ENCODE measurements around the gene SPOCK3.
"Not testable (repeated sequence)": the region's sequence is repeated elsewhere in the genome, so short reads cannot be mapped to it uniquely, and the experiment has no call there.

SPOCK3 gene

DNA sequence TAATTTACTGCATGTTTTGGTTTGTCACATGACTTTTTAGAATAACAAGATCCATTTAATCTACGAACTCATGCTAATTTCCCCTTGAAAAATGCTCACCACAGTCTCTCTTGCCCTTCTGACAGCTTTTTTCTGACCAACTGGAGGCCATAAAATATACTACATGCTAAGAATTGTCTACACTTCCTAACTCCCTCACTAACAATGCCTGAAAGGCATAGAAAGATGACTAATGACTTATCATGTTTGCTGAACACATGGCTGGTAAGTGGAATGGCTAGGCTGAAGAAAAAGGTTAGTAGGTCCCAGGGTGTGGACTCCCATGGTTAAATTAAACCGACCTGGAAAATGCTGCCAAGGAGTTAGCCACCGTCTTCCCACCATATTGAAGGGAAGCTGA, 309.9 kb downstream of the SPOCK3 start:
- DNase-seq: no peak

DNA sequence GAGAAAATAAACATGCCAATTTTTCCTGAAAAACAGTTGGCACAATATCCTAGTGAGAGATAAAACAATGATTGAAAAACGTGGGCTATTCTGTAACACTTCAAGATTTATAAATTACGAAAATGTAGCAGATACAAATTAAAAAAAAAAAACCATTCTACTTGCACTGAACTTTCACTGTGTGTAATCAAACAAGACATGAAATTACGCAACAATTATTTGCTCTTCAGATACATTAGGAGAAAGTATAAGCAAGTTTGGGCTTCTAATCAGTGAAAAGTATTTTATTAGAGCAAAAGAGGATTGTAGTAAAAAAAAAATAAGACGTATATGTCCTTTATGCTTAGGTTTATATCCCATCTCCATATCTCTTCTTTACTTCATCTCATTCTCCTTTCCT, 320.4 kb downstream of the SPOCK3 start:
- DNase-seq: no peak

DNA sequence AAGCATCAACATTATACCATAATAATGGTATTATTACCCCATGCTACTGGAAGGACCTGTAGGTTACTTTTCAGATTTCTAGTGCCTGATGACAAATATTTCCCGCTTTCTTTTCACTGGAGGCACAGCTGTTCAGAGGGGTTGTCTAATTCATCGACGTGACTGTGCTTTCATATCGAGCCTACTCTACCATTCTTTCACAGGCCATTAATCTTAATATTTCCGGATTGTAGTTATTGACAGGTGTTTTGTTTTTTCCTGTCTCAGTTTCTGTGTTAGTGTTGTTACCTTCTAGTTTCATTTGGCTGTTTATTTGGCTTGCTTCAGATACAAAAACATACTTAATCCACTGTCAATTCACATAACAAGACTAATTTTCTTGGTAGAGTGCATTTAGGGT, 330.9 kb downstream of the SPOCK3 start:
- no peak for DNase-seq

DNA sequence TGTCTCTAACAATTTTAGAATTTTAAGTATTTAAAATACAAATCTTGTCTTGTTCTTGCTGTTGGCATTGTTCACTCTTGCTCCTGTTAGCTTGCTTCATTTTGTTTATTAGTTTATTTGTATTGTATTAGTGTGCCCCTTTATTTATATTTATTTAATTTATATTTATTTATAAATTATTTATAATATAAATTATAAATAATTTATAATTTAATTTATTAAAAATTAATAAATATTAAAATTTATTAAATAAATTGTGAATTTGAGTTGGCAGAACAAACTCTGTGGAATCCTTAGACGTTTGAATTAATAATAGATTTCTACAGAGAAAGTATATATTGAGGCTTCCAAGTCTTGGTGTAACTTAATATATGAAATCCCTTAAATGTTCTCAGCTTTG, 331.4 kb downstream of the SPOCK3 start:
- DNase-seq: no peak

DNA sequence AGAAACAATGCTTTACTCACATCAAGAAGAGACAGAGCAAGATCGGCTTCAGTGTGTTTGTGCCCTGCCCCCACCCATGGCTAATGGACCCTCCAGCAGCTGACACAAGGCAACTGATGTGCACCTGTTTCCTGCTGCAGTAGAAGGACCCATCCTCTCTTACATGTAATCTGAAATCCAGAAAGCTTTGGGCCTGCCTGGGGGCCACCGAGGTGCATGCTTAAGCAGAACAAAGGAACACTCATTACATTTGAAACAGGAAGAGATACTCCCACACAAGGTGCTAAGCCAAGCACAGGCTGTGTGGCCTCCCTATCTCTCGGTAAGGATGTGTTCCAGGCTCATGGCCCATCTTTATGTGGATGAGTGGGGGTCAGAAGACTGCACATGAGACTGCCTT, 338.0 kb downstream of the SPOCK3 start:
- no peak for DNase-seq

DNA sequence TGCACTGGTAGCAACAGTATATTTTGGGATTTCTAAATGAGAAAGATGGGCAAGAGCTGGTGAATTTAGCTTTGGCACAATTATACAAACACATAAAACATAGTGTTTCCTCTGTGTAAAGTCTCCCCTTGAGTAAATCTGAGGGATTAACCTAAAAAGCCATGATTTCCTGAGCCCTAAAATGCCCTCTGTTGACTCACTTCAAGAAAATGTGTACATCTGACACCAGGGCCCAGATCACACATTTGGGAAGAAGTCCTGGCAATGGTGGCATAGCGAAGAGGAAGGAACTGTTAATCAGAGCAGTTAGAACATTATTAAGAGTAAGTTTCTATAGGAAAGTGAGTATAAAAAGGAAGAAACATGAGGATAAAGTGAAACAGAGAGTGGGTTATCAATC, 338.5 kb downstream of the SPOCK3 start:
- no peak for DNase-seq

DNA sequence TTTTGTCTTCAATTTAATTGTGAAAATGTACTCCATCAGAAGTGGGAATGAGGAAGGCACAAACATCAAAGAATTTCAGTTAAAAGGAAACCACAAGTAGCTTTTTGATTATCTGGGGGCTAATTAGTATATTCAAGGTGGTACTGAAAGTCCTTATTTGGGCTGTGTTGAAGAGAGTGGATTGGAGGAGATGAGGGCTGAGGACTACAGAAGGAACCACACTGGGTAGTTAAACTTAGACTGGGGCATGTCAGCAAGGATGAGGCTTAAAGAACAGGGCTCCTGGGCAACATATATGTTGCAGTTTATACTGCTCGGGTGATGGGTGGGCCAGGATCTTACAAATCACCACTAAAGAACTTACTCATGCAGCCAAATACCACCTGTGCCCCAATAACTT, 346.8 kb downstream of the SPOCK3 start:
- no peak for DNase-seq

DNA sequence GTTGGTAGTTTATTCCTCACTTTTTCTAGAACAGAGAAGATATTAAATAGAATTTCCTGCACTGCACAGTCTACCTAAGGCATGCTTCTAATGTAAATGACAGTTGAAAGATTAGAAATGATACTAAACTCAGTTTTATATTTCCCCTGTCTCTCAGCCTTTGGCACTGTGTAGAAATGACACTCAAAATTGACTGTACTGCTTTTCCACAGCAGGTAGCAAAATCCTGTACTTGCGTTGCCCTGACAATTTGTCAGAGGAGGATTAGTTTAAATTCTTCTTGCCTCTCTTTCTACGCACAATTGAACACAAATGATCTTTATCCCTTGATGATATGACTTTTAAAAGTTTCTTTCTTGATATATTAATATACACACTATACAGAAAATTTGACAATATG, 347.6 kb downstream of the SPOCK3 start:
- DNase-seq: no peak

DNA sequence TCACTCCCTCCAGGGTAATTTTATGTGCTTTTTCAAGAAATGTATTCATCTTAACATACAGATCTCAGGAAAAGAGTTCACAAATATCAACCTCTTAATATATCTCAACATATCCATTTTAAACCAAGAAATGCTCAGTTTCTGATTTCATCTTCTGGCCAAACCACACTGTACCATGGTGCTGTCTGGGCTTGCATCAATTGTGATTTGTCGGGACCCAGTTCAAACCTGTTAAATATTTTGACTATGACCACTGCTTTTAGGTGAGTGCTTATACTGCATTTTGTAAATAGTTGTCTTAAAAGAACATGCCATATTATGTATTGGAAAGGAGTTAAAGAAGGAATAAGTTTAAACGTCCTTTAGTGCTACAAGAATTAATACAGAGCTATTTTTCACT, 352.1 kb downstream of the SPOCK3 start:
- DNase-seq: no peak

DNA sequence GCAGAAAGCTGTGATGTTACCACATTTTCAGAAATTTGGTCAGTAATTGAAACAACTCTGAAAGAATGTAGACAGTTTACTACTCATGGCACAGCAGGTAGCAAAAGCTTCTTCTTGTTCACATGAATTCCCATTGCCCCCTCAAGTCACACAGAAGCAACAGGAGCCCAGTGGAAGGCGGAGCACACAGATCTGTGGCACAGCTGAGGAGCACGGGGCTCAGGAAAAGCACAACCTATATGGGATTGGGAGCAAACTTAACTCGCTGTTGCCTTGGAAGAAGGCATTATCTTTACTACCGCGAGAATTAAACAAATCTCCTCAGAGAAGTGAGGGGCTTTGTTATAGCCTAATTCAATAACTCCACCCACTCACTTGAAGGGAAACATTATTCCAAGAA, 358.5 kb downstream of the SPOCK3 start:
- DNase-seq: no peak

DNA sequence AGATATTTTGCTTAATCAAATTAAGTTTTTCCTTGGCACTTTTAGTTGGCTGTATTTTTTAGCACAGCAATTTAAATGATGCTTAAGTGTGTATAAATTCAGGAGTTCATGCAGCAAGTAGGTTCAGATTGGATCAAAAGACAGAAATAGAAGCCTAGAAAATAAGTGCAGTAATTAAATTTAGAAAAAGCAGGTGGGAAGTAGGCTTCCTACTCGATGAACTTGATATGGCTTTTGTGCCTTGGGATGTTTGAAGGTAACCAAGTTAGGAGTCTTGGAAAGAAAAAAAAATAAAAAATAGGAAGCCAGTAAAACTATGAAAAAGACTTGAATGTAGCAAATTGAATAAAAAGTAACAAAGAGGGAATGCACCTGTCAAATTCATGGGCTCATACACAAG, 372.3 kb downstream of the SPOCK3 start:
- DNase-seq: no peak

DNA sequence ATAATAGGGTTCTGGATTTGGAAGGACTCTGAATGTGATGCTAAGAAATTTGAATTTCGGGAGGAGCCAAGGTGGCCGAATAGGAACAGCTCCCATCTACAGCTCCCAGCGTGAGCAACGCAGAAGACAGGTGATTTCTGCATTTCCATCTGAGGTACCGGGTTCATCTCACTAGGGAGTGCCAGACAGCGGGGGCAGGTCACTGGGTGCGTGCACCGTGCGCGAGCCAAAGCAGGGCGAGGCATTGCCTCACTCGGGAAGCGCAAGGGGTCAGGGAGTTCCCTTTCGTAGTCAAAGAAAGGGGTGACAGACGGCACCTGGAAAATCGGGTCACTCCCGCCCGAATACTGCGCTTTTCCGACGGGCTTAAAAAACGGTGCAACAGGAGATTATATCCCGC, 383.9 kb downstream of the SPOCK3 start:
- DNase-seq: not testable (repeated sequence)

DNA sequence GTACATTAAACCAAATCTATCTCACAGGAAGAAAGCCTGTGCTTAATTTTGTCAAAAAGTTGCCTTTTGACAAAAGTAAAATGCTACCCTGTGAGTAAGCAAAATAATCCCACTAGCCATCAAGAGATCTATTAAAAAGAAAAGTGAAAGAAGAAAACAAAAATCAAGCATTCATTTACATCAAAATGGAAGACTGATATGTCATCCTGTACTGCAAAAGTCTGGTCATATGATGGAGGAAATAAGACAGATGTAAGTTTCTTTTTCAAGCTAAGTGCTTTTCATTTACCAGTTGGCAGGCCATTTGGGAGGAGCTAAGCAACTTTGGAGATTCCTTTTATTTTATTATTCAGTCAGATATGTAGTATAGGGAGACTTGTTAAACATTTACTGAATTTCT, 387.4 kb downstream of the SPOCK3 start:
- DNase-seq: no peak

DNA sequence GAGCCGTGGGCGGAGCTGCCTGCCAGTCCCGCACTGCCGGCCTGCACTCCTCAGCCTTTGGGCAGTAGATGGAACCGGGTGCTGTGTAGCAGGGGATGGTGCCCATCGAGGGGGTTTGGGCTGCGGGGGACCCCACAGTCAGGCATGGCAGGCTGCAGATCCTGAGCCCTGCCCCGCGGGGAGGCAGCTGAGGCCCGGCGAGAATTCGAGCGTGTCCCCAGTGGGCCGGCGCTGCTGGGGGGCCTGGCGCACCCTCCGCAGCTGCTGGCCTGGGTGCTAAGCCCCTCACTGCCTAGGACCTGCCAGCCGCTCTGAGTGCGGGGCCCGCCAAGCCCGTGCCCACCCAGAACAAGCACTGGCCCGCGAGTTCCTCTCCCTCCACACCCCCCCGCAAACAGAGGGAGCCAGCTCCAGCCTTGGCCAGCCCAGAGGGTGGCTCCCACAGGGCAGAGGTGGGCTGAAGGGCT, 391.5 kb downstream of the SPOCK3 start:
- no peak for DNase-seq

DNA sequence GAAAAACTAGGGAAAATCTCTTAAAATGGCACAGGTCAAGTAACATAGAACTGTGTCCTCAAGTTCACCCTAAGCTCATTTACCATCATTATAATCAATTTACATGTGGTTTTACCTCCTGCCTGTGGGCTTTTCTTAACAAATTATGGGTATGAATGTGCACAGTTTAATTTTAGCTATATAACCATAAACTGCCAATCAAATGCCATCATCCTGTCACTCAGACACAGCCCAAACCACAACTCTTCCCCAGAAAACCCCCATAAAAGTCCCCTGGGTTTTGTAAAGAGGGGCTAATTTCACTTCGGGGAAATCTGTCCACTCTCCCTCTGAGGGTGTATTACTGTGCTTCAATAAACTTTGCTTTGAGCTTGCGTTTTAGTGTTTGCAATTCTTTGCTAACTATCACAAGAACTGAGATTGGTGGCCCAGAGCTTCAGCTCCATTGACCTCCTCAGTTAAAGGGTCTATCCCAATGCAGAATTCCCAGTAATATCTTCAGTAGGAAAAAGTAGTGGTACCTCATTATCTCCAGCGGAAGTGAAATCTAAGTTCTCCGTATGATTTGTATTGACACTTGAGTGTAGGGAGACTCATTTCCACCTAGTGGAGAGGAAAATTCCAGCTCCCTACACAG, 394.6 kb downstream of the SPOCK3 start:
- no peak for DNase-seq

DNA sequence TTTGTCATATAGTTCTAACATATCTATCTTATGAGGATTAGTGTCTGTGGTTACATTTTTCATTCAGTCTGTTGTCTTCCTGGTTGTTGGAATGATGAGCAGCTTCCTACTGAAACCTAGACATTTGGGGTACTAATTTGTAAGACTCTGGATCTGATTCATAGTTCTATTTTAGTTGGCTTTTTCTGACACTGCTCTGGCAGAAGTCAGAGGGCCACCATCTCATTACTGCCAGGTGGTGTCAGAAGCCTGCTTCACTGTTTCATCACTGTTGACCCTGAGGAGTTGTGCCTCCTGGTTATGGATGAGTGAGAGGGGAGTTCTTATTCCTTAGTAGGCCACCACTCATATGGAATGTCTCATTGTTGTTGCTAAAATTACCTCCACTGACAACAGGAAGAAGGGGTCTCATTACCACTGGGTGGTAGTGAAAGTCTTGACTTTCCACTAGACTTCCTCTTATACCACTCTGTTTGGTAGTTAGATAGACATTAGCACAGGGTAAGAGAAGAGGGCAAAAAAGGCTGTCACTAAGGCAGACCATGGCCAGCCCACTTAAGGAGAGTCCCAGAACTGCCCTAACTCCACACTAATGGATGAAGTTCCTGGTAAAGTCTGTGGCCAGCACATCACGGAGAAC, 395.2 kb downstream of the SPOCK3 start:
- DNase-seq: no peak

DNA sequence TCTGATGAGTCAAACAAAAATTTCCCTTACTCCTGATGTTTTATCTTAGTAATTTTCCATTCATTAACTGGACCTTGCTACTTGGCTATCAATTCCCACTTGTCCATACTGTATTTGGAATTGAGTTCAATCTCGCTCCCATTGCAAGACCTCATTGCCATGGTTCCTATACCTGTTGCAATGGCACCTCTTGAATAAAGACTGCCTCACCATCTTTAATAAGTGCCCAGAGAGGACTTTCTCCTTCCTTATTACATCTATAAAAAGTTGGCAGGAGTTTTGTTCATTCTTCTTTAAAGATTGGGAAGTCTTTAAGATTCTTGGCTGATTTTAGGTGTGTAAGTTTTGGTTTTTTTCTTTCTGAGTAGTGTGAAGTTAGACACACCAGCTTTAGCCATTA, 397.4 kb downstream of the SPOCK3 start:
- DNase-seq: no peak

DNA sequence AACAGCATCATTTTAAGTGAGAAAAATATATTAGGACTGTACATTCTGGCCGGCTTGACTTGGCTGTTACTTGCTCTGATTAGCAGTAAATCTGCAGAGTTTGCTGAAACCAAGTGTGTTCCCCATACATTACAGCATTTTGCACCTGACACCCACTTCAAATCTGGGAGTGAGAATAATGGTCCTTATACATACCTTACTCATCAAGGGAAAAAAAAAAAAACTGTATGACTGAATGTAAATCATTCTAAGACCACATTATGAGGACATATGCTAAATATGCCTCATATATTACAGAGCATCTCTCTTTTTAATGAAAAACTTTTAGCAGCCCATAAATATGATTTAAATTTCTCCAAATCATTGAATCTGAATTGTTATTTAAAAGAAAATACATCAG, 406.7 kb downstream of the SPOCK3 start:
- DNase-seq: no peak

DNA sequence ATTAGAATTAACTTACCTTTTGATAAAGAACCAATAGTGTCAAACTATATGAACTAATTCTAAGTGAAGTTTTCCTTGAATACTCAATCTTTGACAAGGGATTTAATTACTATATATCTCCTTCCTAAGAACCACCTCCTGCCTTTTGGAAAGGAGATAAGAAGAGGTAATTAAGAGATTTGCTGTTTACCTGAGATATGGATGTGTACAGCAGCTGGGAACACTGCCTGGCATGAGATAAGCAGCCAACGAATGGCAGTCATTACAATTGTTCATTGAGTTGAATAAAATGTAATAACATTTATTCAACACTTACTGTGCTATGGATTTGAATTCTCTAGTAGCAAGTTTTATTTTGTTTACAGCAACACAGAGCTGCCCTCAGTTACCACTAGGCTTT, 407.1 kb downstream of the SPOCK3 start:
- DNase-seq: no peak

DNA sequence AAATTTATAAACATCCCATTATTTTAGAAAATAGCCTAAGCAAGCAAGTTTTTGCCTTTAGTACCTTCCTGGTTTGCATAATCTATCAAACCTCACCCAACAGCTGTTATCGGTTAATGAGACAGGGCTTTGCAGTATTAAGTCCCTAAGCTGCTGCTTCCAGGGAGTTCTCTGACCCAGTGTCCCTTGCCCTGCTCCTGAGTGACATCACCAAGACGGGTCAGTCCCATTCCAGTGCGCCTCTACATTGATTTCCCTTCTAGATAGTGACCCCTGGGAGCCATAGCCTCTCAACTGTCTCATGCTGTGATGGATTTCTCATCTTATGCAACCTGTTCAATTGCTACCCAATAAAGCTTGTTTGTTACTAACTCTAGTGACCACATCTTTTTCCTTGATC, 410.4 kb downstream of the SPOCK3 start:
- DNase-seq: no peak

DNA sequence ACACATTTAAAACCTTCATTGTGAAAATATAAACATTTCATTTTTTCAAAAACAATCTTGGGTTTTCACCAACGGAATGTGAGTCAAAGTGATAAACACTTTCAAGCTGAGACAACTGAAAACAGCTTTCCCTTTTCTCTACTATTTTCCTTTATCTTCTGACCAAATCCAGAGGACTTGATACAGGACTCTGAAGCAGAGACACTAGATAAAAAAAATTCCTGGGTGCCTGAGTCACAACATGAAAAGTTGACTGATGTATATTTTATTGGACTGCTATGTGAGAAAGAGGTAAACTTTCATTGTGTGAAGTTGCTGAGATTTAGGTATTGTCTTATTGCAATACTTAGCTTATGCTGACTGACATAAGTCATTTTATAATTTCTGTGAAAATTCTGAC, 411.2 kb downstream of the SPOCK3 start:
- DNase-seq: no peak

DNA sequence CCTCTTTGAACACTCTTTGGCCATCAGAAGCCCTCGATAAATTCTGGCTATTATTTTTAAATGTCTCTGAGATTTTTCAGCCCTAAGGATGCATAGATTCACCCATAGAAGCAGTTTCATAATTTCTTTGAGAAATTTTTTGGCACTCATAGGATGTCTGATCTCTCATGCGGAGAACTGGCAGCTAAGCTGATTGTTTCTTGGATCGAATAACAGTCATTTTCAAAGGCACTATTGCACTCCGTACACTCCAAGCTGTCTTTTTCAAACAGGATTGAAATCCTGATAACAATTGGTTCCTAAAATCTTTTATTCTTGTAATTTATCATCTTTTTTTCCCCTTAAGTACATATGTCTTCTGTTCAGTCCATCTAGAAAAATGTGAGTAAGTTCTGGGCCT, 411.9 kb downstream of the SPOCK3 start:
- no peak for DNase-seq

DNA sequence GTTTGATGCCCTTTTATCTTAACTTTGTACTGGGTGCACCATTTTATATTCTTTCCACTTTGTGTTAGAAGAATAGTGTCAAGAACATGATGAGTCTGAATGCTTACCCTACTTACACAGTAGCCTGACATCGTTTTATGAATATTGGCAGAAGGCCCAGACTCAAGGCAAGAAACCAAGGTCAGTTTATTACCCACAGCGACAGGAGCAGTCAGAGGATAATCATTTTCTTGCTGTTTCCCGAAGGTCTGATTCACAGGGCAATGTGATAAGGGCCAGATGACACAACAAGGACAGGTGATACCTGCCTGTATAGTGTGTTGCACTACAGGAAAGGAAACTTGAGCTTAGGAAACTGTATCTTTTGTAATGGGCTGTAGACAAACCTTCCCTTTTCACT, 417.4 kb downstream of the SPOCK3 start:
- DNase-seq: no peak

DNA sequence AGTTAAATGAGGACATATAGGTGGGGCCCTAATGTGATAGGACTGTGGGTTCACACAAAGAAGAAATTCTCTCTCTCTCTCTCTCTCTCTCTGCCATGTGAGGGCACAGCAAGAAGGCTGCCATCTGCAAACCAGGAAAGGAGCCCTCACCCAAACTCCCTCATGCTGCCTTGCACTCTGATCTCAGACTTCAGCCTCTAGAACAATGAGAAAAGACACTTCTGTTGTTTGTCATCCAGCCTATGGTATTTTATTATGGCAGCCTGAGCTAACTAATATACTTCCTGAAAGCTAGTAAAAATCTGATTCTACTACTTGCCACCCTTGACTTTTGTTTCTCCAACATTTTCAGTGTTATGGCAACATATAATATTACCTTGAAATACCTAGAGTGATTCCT, 425.9 kb downstream of the SPOCK3 start:
- no peak for DNase-seq

DNA sequence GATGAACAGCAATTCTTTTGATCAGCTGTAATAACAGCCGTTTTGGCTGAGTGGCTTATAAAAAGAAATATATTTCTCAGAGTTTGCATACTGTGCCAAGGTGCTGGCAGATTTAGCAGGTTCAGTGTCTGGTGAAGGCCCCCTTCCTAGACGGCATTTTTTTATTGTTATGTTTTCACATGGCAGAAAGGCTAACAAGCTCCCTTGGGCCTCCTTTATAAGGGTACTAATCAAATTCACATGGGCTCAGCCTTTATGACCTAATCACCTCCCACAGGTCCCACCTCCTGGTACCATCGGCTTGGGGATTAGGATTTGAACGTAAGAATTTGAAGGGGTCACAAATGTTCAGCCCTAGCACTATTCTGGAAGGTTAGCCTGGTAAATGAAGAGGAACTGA, 431.9 kb downstream of the SPOCK3 start:
- no peak for DNase-seq
